ENCODE measurements around the gene PHIP. TPM values are rescaled to one million over a fixed set of nuclear protein-coding genes. Genes with fewer than 3 reads are reported as not detected.

The PHIP gene
- polyA plus RNA-seq, 3 donors = 51.8 to 63.1 (median 57.1) TPM

- no peak for DNase-seq (ENCODE audit: extremely low read depth in 1 of 11, low read depth in 9 of 11, low spot score in 4 of 11)
These were observed 46.0 kb downstream of the PHIP start for GRCh38 chr6:79031821-79032590.

GRCh38 chr6:79030511-79030910 is 47.5 kb downstream of the PHIP start:
- no peak for DNase-seq (ENCODE audit: extremely low read depth in 1 of 11, low read depth in 9 of 11, low spot score in 4 of 11)

GRCh38 chr6:79030023-79030422 is 48.0 kb downstream of the PHIP start:
- no peak for DNase-seq (ENCODE audit: extremely low read depth in 1 of 11, low read depth in 9 of 11, low spot score in 4 of 11)

- DNase-seq (ENCODE audit: extremely low read depth in 1 of 11, low read depth in 9 of 11, low spot score in 4 of 11) = no peak
These were observed 49.3 kb downstream of the PHIP start for GRCh38 chr6:79028641-79029314.

GRCh38 chr6:79011940-79012339 is 66.1 kb downstream of the PHIP start:
- DNase-seq (ENCODE audit: extremely low read depth in 1 of 11, low read depth in 9 of 11, low spot score in 4 of 11) = no peak

GRCh38 chr6:79010422-79010821 is 67.6 kb downstream of the PHIP start:
- no peak for DNase-seq (ENCODE audit: extremely low read depth in 1 of 11, low read depth in 9 of 11, low spot score in 4 of 11)

- no peak for DNase-seq (ENCODE audit: extremely low read depth in 1 of 11, low read depth in 9 of 11, low spot score in 4 of 11)
These were observed 68.2 kb downstream of the PHIP start for GRCh38 chr6:79009819-79010218.

- DNase-seq (ENCODE audit: extremely low read depth in 1 of 11, low read depth in 9 of 11, low spot score in 4 of 11) = peak in 2 of 11 donors; percentile 1 to 3
These were observed 72.6 kb downstream of the PHIP start for GRCh38 chr6:79005497-79005896.

GRCh38 chr6:79005024-79005423 is 73.0 kb downstream of the PHIP start:
- no peak for DNase-seq (ENCODE audit: extremely low read depth in 1 of 11, low read depth in 9 of 11, low spot score in 4 of 11)

GRCh38 chr6:79004239-79004638 is 73.8 kb downstream of the PHIP start:
- DNase-seq (ENCODE audit: extremely low read depth in 1 of 11, low read depth in 9 of 11, low spot score in 4 of 11) = no peak

GRCh38 chr6:79001415-79001814 is 76.6 kb downstream of the PHIP start:
- DNase-seq (ENCODE audit: extremely low read depth in 1 of 11, low read depth in 9 of 11, low spot score in 4 of 11) = no peak

GRCh38 chr6:78999737-79000136 is 78.3 kb downstream of the PHIP start:
- no peak for DNase-seq (ENCODE audit: extremely low read depth in 1 of 11, low read depth in 9 of 11, low spot score in 4 of 11)

GRCh38 chr6:78995946-78996345 is 82.1 kb downstream of the PHIP start:
- DNase-seq (ENCODE audit: extremely low read depth in 1 of 11, low read depth in 9 of 11, low spot score in 4 of 11) = no peak

- DNase-seq (ENCODE audit: extremely low read depth in 1 of 11, low read depth in 9 of 11, low spot score in 4 of 11) = no peak
These were observed 82.7 kb downstream of the PHIP start for GRCh38 chr6:78995346-78995745.

GRCh38 chr6:78993955-78994354 is 84.1 kb downstream of the PHIP start:
- no peak for DNase-seq (ENCODE audit: extremely low read depth in 1 of 11, low read depth in 9 of 11, low spot score in 4 of 11)

GRCh38 chr6:78989191-78989590 is 88.9 kb downstream of the PHIP start:
- no peak for DNase-seq (ENCODE audit: extremely low read depth in 1 of 11, low read depth in 9 of 11, low spot score in 4 of 11)

GRCh38 chr6:78986161-78986560 is 91.9 kb downstream of the PHIP start:
- DNase-seq (ENCODE audit: extremely low read depth in 1 of 11, low read depth in 9 of 11, low spot score in 4 of 11) = no peak

- no peak for DNase-seq (ENCODE audit: extremely low read depth in 1 of 11, low read depth in 9 of 11, low spot score in 4 of 11)
These were observed 93.7 kb downstream of the PHIP start for GRCh38 chr6:78984225-78984950.

- no peak for DNase-seq (ENCODE audit: extremely low read depth in 1 of 11, low read depth in 9 of 11, low spot score in 4 of 11)
These were observed 110.9 kb downstream of the PHIP start for GRCh38 chr6:78967191-78967590.

GRCh38 chr6:78966542-78966941 is 111.5 kb downstream of the PHIP start:
- DNase-seq (ENCODE audit: extremely low read depth in 1 of 11, low read depth in 9 of 11, low spot score in 4 of 11) = no peak

All from renal cortex interstitium (tissue), 11 donors.